Activated T-helper 17 cell treated with anti-CD3 and anti-CD28 coated beads, Interleukin-2, amount 50 U/mL, for 72 hours (primary cell): ENCODE results near the gene GGT5. TPM values are rescaled to one million over a fixed set of nuclear protein-coding genes. Genes with fewer than 3 reads are reported as not detected.
"Not testable (repeated sequence)": the region's sequence is repeated elsewhere in the genome, so short reads cannot be mapped to it uniquely, and the experiment has no call there.

Experiments
- ATAC-seq: fragments of 150-1000 bp; cut with Tn5 transposase; replicated peaks from 2 replicates; pipeline ENCODE4 v1.10.0; 2021; ENCODE audit warnings: mild to moderate bottlenecking, moderate library complexity
- H3K27ac Mint-ChIP-seq: one replicate; pipeline ENCODE4 v1.8.0; 2022; ENCODE audit warnings: mixed read lengths
- H3K27me3 Mint-ChIP-seq: one replicate; pipeline ENCODE4 v1.8.0; 2022; ENCODE audit warnings: mixed read lengths
- H3K36me3 Mint-ChIP-seq: one replicate; pipeline ENCODE4 v1.8.0; 2022; ENCODE audit warnings: low read depth, mild to moderate bottlenecking, mixed read lengths
- H3K4me1 Mint-ChIP-seq: one replicate; pipeline ENCODE4 v1.8.0; 2022; ENCODE audit warnings: mixed read lengths
- H3K4me3 Mint-ChIP-seq: one replicate; pipeline ENCODE4 v1.8.0; 2022; ENCODE audit warnings: mild to moderate bottlenecking, mixed read lengths
- H3K9me3 Mint-ChIP-seq: one replicate; pipeline ENCODE4 v1.8.0; 2022; ENCODE audit warnings: mixed read lengths
- total RNA-seq, 2 donors: library from RNA; stranded (reverse); gene quantifications; one replicate each; pipeline ENCODE4 v1.2.3, GENCODE V29; 2022

The GGT5 gene
- under 1 TPM in 1 of 2 donors, not detected in 1; 0.19 TPM for total RNA-seq

DNA sequence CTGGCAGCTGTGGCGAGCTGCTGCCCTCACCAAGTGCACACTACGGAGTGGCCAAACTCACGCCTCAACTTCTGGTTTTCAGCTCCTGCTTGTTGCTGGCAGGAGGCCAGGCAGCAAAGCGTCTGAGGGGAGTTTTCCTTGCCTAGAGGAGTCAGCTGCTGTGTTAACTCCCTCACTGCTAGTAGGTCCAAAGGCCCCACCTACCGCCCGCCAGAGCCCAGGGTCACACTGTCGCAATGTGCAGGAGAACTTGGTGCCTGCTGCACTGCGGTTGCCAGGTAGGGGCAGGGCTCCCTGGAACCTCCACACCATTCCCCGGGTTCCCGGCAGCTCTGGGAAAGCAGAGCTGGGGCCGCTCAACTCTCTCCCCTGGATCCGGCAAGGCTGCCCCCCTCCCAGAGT, at the start of gene GGT5:
Gene GGT5, minus strand, starts transcription at position 53 of the 402 bp plus-strand sequence. CDS start 357 bp downstream, outside the sequence.
- H3K27ac Mint-ChIP-seq: peak within 1 kb of the TSS; percentile 17
- not testable (repeated sequence) for H3K27me3 Mint-ChIP-seq, ATAC-seq, H3K4me3 Mint-ChIP-seq, H3K36me3 Mint-ChIP-seq, H3K9me3 Mint-ChIP-seq
- H3K4me1 Mint-ChIP-seq: peaks cover 22% of the 10 kb centered on the region

DNA sequence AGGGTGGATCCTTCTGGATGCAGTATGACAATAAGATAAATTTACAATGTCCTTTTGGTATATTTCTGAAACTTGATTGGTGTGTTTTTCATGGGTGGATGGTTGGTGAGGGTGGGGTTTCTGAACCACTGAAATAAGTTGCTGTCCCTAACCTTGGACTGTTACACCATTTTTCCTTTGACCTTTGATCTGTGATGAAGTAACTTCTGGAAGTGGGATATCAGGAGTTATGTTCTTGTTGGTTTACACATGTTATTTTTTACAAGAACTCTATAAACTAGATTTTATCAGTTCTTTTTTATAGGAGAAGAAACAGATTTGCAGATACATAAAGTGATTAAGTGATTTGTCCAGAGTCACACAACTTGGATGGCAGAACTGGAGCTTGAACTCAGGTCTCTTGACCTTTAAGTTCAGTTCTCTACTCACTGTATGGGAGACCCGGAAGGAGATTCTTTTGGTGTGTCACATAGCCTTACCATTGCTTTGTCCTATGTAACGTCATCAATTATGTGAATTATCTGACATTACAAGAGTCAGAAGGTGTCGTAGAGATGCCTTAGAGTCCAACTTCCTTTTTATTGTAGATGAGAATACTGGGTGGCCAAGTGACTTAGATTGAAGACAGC, 47.4 kb upstream of the GGT5 start:
- not testable (repeated sequence) for ATAC-seq, H3K4me3 Mint-ChIP-seq, H3K36me3 Mint-ChIP-seq, H3K27me3 Mint-ChIP-seq, H3K9me3 Mint-ChIP-seq, H3K27ac Mint-ChIP-seq
- peaks cover 14% of the 10 kb centered on the region for H3K4me1 Mint-ChIP-seq

GRCh38 chr22:24291515-24292201, 46.8 kb upstream of the GGT5 start:
- Mint-ChIP-seq H3K4me1 (peaks cover 18% of the 10 kb centered on the region), H3K9me3 (no peaks in the 10 kb centered on the region), H3K4me3 (no peak overlapping the region), H3K27ac (no peak overlapping the region), H3K27me3 (no peaks in the 10 kb centered on the region), H3K36me3 (no peaks in the 10 kb centered on the region)
- no peak for ATAC-seq

DNA sequence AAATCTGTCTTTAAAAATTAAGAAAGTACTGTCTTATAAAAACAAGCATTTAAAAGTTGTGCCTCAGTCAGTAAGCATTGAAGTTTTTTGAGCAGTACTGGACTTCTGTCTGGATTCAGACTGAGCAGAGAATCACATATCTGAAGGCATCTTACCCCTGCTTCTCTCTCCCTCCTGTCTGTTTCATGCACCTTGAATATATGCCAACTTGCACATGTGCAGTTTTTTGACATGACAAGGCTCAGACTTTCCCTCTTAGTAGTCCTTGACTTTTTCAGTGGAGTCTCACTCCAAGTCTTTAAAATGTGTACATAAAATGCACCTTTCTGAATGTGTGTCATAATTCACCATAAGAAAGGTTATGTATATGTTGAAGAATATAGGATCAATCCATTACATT, 45.6 kb upstream of the GGT5 start:
- H3K9me3 Mint-ChIP-seq: no peaks in the 10 kb centered on the region
- no peak overlapping the region for H3K4me3 Mint-ChIP-seq
- no peak for ATAC-seq
- H3K4me1 Mint-ChIP-seq: peaks cover 18% of the 10 kb centered on the region
- H3K27me3 Mint-ChIP-seq: no peaks in the 10 kb centered on the region
- no peaks in the 10 kb centered on the region for H3K36me3 Mint-ChIP-seq
- H3K27ac Mint-ChIP-seq: no peak overlapping the region

DNA sequence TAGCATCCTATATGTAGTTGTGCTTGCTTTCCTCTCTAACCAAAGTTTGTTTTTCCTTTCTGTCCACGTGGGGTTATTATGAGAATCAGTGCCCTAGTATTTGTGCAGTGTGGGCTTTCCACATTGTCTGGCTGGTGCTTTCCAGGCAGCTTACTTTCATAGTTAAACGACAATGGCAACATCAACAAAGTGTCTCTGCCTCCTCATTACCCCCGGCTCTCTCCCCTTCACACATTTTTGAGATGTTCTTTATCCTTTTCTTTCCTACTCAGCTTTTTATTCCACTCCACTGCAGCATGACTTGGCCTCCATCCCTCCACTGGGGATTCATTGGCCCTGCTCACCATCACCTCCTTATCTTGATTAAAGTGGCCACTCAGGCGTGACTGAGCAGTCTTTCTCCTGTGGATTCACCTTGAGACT, 44.9 kb upstream of the GGT5 start:
- Mint-ChIP-seq H3K9me3 (no peaks in the 10 kb centered on the region), H3K27me3 (no peaks in the 10 kb centered on the region), H3K4me1 (peaks cover 25% of the 10 kb centered on the region), H3K36me3 (no peaks in the 10 kb centered on the region), H3K4me3 (no peak overlapping the region), H3K27ac (no peak overlapping the region)
- no peak for ATAC-seq

DNA sequence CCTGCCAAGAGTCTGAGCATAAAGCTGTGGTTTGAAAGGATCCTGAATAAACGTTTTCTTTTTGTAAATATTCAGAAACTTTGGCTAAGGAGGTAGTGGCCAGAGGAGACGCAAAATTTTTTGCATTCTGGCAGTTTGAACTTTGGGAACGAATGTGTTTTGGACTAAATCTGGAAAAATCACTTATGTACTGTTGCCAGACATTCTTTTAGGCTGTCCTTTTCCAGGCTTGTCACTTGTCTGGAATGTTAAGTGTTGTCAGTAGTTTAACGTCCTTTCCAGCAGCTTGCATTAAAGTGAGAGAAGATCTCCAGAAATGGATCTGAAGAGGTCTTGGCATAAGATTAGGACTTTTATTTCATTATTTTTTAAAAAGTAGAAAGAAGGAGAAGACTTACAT, 44.2 kb upstream of the GGT5 start:
- Mint-ChIP-seq H3K4me1 (peaks cover 29% of the 10 kb centered on the region), H3K4me3 (no peak overlapping the region), H3K27ac (no peak overlapping the region), H3K9me3 (no peaks in the 10 kb centered on the region), H3K36me3 (no peaks in the 10 kb centered on the region), H3K27me3 (no peaks in the 10 kb centered on the region)
- no peak for ATAC-seq

DNA sequence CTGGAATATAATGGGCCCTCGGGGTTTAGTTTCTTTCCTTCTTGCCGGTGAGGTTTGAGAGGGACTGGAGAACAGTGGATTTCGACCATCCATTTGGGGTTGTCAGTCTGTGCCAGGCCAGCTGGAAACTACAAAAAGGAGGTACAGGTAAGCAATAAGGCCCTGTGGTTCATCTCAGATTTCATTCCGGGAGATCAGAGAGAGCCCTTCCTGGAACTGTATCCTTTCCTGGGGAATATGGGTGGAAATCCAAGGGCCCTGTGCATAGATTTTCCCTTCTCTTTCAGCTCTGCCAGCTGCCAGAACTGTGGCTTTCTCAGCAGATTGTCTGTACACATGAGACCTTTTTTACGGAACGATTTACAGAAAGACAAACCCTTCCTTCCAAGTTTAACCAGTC, 42.9 kb upstream of the GGT5 start:
- not testable (repeated sequence) for H3K9me3 Mint-ChIP-seq, H3K36me3 Mint-ChIP-seq, ATAC-seq, H3K27me3 Mint-ChIP-seq, H3K27ac Mint-ChIP-seq, H3K4me3 Mint-ChIP-seq
- H3K4me1 Mint-ChIP-seq: peaks cover 36% of the 10 kb centered on the region

- peaks cover 36% of the 10 kb centered on the region for H3K4me1 Mint-ChIP-seq
- H3K27me3 Mint-ChIP-seq, H3K27ac Mint-ChIP-seq, H3K4me3 Mint-ChIP-seq, H3K9me3 Mint-ChIP-seq, ATAC-seq, H3K36me3 Mint-ChIP-seq: not testable (repeated sequence)
Observed at GRCh38 chr22:24287212-24287611, 42.3 kb upstream of the GGT5 start.

GRCh38 chr22:24285245-24285644, 40.4 kb upstream of the GGT5 start:
- H3K4me1 Mint-ChIP-seq: peaks cover 37% of the 10 kb centered on the region
- peaks cover 5% of the 10 kb centered on the region for H3K36me3 Mint-ChIP-seq
- peak; percentile 93 for ATAC-seq
- H3K27me3 Mint-ChIP-seq: no peaks in the 10 kb centered on the region
- H3K4me3 Mint-ChIP-seq: peak overlapping the region; percentile 59
- H3K9me3 Mint-ChIP-seq: no peaks in the 10 kb centered on the region
- peak overlapping the region; percentile 83 for H3K27ac Mint-ChIP-seq

- Mint-ChIP-seq H3K4me1 (peaks cover 32% of the 10 kb centered on the region), H3K4me3 (peak overlapping the region; percentile 59), H3K36me3 (peaks cover 5% of the 10 kb centered on the region), H3K27ac (peak overlapping the region; percentile 83), H3K9me3 (no peaks in the 10 kb centered on the region), H3K27me3 (no peaks in the 10 kb centered on the region)
- peak; percentile 78 for ATAC-seq
Observed at GRCh38 chr22:24284747-24285203, 39.9 kb upstream of the GGT5 start.

DNA sequence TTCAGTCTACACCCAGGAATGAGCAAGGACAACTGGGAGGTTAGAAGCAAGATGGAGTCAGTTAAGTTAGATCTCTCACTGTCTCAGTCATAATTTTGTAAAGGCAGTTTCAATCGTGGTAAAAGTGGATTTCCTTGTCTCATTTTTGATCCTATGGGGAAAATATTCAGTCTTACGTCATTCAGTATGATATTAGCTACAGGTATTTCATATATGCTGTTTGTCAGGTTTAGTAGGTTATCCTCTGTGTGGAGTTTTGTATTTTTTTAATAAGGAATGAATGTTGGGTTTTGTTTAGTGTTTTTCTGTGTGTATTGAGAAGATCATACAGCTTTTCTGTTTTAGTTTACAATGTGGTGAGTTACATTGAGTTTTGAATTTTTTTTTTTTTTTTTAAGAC, 37.5 kb upstream of the GGT5 start:
- no peaks in the 10 kb centered on the region for H3K27me3 Mint-ChIP-seq
- no peak overlapping the region for H3K4me3 Mint-ChIP-seq
- ATAC-seq: no peak
- H3K27ac Mint-ChIP-seq: no peak overlapping the region
- H3K9me3 Mint-ChIP-seq: no peaks in the 10 kb centered on the region
- peaks cover 28% of the 10 kb centered on the region for H3K4me1 Mint-ChIP-seq
- peaks cover 8% of the 10 kb centered on the region for H3K36me3 Mint-ChIP-seq

- not testable (repeated sequence) for H3K27me3 Mint-ChIP-seq, H3K9me3 Mint-ChIP-seq, H3K27ac Mint-ChIP-seq, H3K4me3 Mint-ChIP-seq
- peaks cover 25% of the 10 kb centered on the region for H3K36me3 Mint-ChIP-seq
- H3K4me1 Mint-ChIP-seq: peaks cover 29% of the 10 kb centered on the region
- ATAC-seq: peak; percentile 32
Observed at GRCh38 chr22:24280363-24280762, 35.5 kb upstream of the GGT5 start.

- not testable (repeated sequence) for H3K9me3 Mint-ChIP-seq, H3K27me3 Mint-ChIP-seq, H3K4me3 Mint-ChIP-seq, ATAC-seq
- peak overlapping the region; percentile 56 for H3K27ac Mint-ChIP-seq
- H3K4me1 Mint-ChIP-seq: peaks cover 16% of the 10 kb centered on the region
- peaks cover 25% of the 10 kb centered on the region for H3K36me3 Mint-ChIP-seq
Observed at GRCh38 chr22:24274696-24275405, 30.0 kb upstream of the GGT5 start.

DNA sequence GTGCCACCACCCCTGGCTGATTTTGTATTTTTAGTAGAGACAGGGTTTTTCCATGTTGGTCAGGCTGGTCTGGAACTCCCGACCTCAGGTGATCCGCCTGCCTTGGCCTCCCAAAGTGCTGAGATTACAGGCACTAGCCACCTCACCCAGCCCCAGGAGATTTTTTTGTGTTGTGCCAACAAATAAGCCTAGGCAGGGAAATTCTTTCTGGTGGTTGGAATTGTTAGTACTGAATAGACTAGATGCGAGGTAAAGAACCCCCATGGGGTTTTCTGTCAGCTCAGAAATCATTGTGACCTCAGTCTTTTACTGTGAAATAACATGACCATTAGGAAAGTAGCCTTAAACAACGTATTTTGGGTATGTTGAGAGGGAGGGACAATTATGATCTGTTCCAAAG, 29.0 kb upstream of the GGT5 start:
- H3K27me3 Mint-ChIP-seq, ATAC-seq, H3K9me3 Mint-ChIP-seq, H3K27ac Mint-ChIP-seq: not testable (repeated sequence)
- peaks cover 25% of the 10 kb centered on the region for H3K36me3 Mint-ChIP-seq
- peak overlapping the region; percentile 87 for H3K4me3 Mint-ChIP-seq
- H3K4me1 Mint-ChIP-seq: peaks cover 16% of the 10 kb centered on the region

- peaks cover 16% of the 10 kb centered on the region for H3K4me1 Mint-ChIP-seq
- not testable (repeated sequence) for H3K27ac Mint-ChIP-seq, H3K27me3 Mint-ChIP-seq, H3K9me3 Mint-ChIP-seq
- H3K36me3 Mint-ChIP-seq: peaks cover 25% of the 10 kb centered on the region
- peak overlapping the region; percentile 87 for H3K4me3 Mint-ChIP-seq
- peak; percentile 63 for ATAC-seq
Observed at GRCh38 chr22:24273031-24273430, 28.1 kb upstream of the GGT5 start.
